ENCODE results near the gene MAPRE3. TPM values are rescaled to one million over a fixed set of nuclear protein-coding genes. Genes with fewer than 3 reads are reported as not detected.

Gene MAPRE3
- total RNA-seq, 4 donors from 2014 or later: 11.5 to 24.2 (median 12.3) TPM

- no peak for DNase-seq (ENCODE audit: low spot score)
- ATAC-seq (ENCODE audit: low FRiP score): no peak
- no peak for TF ChIP-seq CTCF (IDR thresholded peaks at IDR 0.05)
Measured at GRCh38 chr2:26932974-26933373, 37.5 kb upstream of the MAPRE3 start.

GRCh38 chr2:26933431-26934334 lies 36.8 kb upstream of the MAPRE3 start:
- no peak for ATAC-seq (ENCODE audit: low FRiP score)
- no peak for DNase-seq (ENCODE audit: low spot score)
- TF ChIP-seq CTCF (IDR thresholded peaks at IDR 0.05): no peak

GRCh38 chr2:26934335-26934724 lies 36.1 kb upstream of the MAPRE3 start:
- TF ChIP-seq CTCF (IDR thresholded peaks at IDR 0.05): no peak

GRCh38 chr2:26934985-26935384 lies 35.5 kb upstream of the MAPRE3 start:
- no peak for DNase-seq (ENCODE audit: low spot score)
- no peak for ATAC-seq (ENCODE audit: low FRiP score)
- TF ChIP-seq CTCF (IDR thresholded peaks at IDR 0.05): no peak

More at GRCh38 chr2:26934335-26934724, 36.1 kb upstream of the MAPRE3 start:
- ATAC-seq (ENCODE audit: low FRiP score): no peak
- DNase-seq (ENCODE audit: low spot score): no peak

- TF ChIP-seq CTCF (IDR thresholded peaks at IDR 0.05): no peak
- ATAC-seq (ENCODE audit: low FRiP score): no peak
- no peak for DNase-seq (ENCODE audit: low spot score)
Measured at GRCh38 chr2:26936855-26937254, 33.6 kb upstream of the MAPRE3 start.

- no peak for TF ChIP-seq CTCF (IDR thresholded peaks at IDR 0.05)
- no peak for DNase-seq (ENCODE audit: low spot score)
- no peak for ATAC-seq (ENCODE audit: low FRiP score)
Measured at GRCh38 chr2:26938399-26939118, 31.9 kb upstream of the MAPRE3 start.

All from omental fat pad (tissue), 4 donors.